Endothelial cell of umbilical vein (primary cell): ENCODE data around the gene PDCD2L. TPM values are rescaled to one million over a fixed set of nuclear protein-coding genes. Genes with fewer than 3 reads are reported as not detected.

Experiments
- BruUV-seq: library from RNA; stranded (reverse); fragments of 400-500 nt; replicated peaks from 2 replicates; lab custom pipeline; 2021; lab: Mats Ljungman, UMichigan
- CTCF ChIA-PET: fragments of 300-600, 350-600 bp; sonication (Branson Sonifier 250); formaldehyde crosslinking; loops from one replicate; lab custom pipeline; 2021; ENCODE audit warnings: antibody characterized with exemption, inconsistent platforms; lab: Charles Lee
- POLR2A ChIA-PET: fragments of 300-600, 350-600 bp; sonication (Branson Sonifier 250); formaldehyde crosslinking; loops from one replicate; lab custom pipeline; 2021; ENCODE audit warnings: antibody characterized with exemption, inconsistent platforms; lab: Charles Lee
- DNase-seq: peaks from one replicate; pipeline ENCODE4 v3.0.0-alpha.2; 2011; ENCODE audit warnings: low read depth, low spot score
- FAIRE-seq: peaks from 2 replicates; lab custom pipeline; 2011; peaks lifted over from hg19 to GRCh38; lab: Jason Lieb, UNC
- H2AFZ ChIP-seq: 2 replicates; pipeline ENCODE4 v1.6.0; 2012; ENCODE audit warnings: low read depth, low read length, control low read depth, inconsistent platforms
- H3K27ac ChIP-seq: 2 replicates; pipeline ENCODE4 v1.5.1; 2011; ENCODE audit warnings: low read depth, mild to moderate bottlenecking, control low read depth, low read length, moderate library complexity; ENCODE audit not compliant: insufficient read depth
- H3K27me3 ChIP-seq, 2 experiments: 2 replicates each; pipeline versions ENCODE4 v1.6.0 to v1.6.1; 2011; ENCODE audit warnings: low read length in 2 of 2, mixed read lengths in 1 of 2; ENCODE audit not compliant: control insufficient read depth in 2 of 2, insufficient read depth in 2 of 2
- H3K36me3 ChIP-seq, 2 experiments: 2 replicates in 1 of 2; 3 replicates in 1 of 2; pipeline ENCODE4 v1.5.1; 2011; ENCODE audit warnings: low read length in 2 of 2, mild to moderate bottlenecking in 1 of 2, moderate library complexity in 1 of 2; ENCODE audit not compliant: control insufficient read depth in 2 of 2, insufficient read depth in 2 of 2; ENCODE audit errors: extremely low read depth in 1 of 2
- H3K4me1 ChIP-seq: 3 replicates; pipeline ENCODE4 v1.5.1; 2011; ENCODE audit warnings: mild to moderate bottlenecking, low read length; ENCODE audit not compliant: control insufficient read depth, insufficient read depth; ENCODE audit errors: extremely low read depth
- H3K4me2 ChIP-seq: 2 replicates; pipeline ENCODE4 v1.6.1; 2011; ENCODE audit warnings: low read length, control low read depth, mixed read lengths; ENCODE audit not compliant: insufficient read depth
- H3K4me3 ChIP-seq, 3 experiments: fragments of 200-600 bp in 1 of 3; sonication (generic), shearing (Covaris generic) in 1 of 3; replicated peaks in 1 of 3; 2 replicates each; pipeline ENCODE4 v1.5.1; 2011 to 2016; ENCODE audit warnings: control low read depth in 3 of 3, low read length in 3 of 3, mild to moderate bottlenecking in 2 of 3, inconsistent platforms in 1 of 3, low read depth in 1 of 3, moderate library complexity in 1 of 3; ENCODE audit not compliant: insufficient read depth in 1 of 3
- H3K79me2 ChIP-seq: 2 replicates; pipeline ENCODE4 v1.6.0; 2012; ENCODE audit warnings: low read length, inconsistent platforms; ENCODE audit not compliant: control insufficient read depth, insufficient read depth
- H3K9ac ChIP-seq: replicated peaks from 2 replicates; pipeline ENCODE3; 2011; ENCODE audit warnings: low read length, control low read depth; ENCODE audit not compliant: insufficient read depth; ENCODE audit errors: extremely low read depth
- H3K9me1 ChIP-seq: replicated peaks from 3 replicates; pipeline ENCODE4 v1.6.0; 2011; ENCODE audit warnings: mild to moderate bottlenecking, low read length; ENCODE audit not compliant: control insufficient read depth, insufficient read depth; ENCODE audit errors: extremely low read depth
- H3K9me3 ChIP-seq: replicated peaks from 2 replicates; pipeline ENCODE4 v1.5.1; 2012; ENCODE audit warnings: low read length, inconsistent platforms; ENCODE audit not compliant: control insufficient read depth, insufficient read depth
- H4K20me1 ChIP-seq: replicated peaks from 2 replicates; pipeline ENCODE3; 2011; ENCODE audit warnings: mild to moderate bottlenecking, low read length; ENCODE audit not compliant: control insufficient read depth, insufficient read depth; ENCODE audit errors: extremely low read depth
- CTCF ChIP-seq, 2 donors: IDR thresholded peaks; 1 replicate in 1 of 2; 2 replicates in 1 of 2; pipeline ENCODE4 v1.5.1; 2011; ENCODE audit warnings: low read length in 2 of 2, mild to moderate bottlenecking in 2 of 2, moderate library complexity in 2 of 2, control low read depth in 1 of 2, inconsistent platforms in 1 of 2, low read depth in 1 of 2; ENCODE audit not compliant: insufficient read depth in 1 of 2; ENCODE audit errors: extremely low read depth in 1 of 2
- EZH2 ChIP-seq: IDR thresholded peaks from 2 replicates; pipeline ENCODE4 v1.6.1; 2012; ENCODE audit warnings: borderline replicate concordance, low read depth, mild to moderate bottlenecking, moderate library complexity, low read length, inconsistent platforms; ENCODE audit not compliant: severe bottlenecking
- FOS ChIP-seq: IDR thresholded peaks from 2 replicates; pipeline ENCODE4 v1.6.1; 2011; ENCODE audit warnings: mild to moderate bottlenecking, low read length, moderate library complexity, borderline replicate concordance; ENCODE audit not compliant: insufficient read depth
- GATA2 ChIP-seq: IDR thresholded peaks from 2 replicates; pipeline ENCODE4 v1.7.0; 2011; ENCODE audit warnings: low read depth, mild to moderate bottlenecking, moderate library complexity, mixed read lengths, low read length; ENCODE audit not compliant: insufficient read length, insufficient read depth
- JUN ChIP-seq: IDR thresholded peaks from 2 replicates; pipeline ENCODE4 v1.6.1; 2011; ENCODE audit warnings: borderline replicate concordance, low read depth; ENCODE audit not compliant: insufficient read length, insufficient read depth
- MAX ChIP-seq: IDR thresholded peaks from 2 replicates; pipeline ENCODE4 v1.6.1; 2011; ENCODE audit not compliant: insufficient read depth, insufficient read length
- MYC ChIP-seq: IDR thresholded peaks from one replicate; pipeline ENCODE4 v1.6.1; 2011; ENCODE audit warnings: mild to moderate bottlenecking, low read depth, low read length
- POLR2A ChIP-seq: IDR thresholded peaks from 2 replicates; pipeline ENCODE4 v1.6.1; 2012; ENCODE audit warnings: low read depth, mild to moderate bottlenecking, control low read depth, low read length
- POLR2AphosphoS5 ChIP-seq: IDR thresholded peaks from 2 replicates; pipeline ENCODE4 v1.6.1; 2012; ENCODE audit warnings: low read depth, mild to moderate bottlenecking, control low read depth, low read length, moderate library complexity; ENCODE audit not compliant: insufficient read depth
- dilution Hi-C: fragments of 300-500 bp; cut with MboI; formaldehyde crosslinking; loops from one replicate; pipeline ENCODE4 v1.15.0; 2019; ENCODE audit warnings: low sequenced_read_pairs; ENCODE audit not compliant: extremely low pct_ligation_motif_present
- intact Hi-C: fragments of 100-400 bp; cut with micrococcal nuclease; formaldehyde crosslinking; loops from one replicate; pipeline ENCODE4 v1.10.0; 2022
- polyA plus RNA-seq, 4 experiments: library from polyadenylated mRNA; depleted of rRNA in 3 of 4; stranded (reverse) in 3 of 4; unstranded in 1 of 4; fragments of >200 nt; gene quantifications; 2 replicates each; pipeline versions ENCODE4 v1.2.1 to v1.2.3, GENCODE V29; 2011 to 2012; ENCODE audit warnings: missing spikeins in 1 of 4
- total RNA-seq: library from RNA; stranded (reverse); gene quantifications from 2 replicates; pipeline ENCODE4 v1.2.3, GENCODE V29; 2021

PDCD2L gene
- total and polyA plus RNA-seq, 2 donors (not counting 3 experiments of a cell fraction or from before 2014, with no cell fraction given): 12.4 to 20.3 TPM

DNA sequence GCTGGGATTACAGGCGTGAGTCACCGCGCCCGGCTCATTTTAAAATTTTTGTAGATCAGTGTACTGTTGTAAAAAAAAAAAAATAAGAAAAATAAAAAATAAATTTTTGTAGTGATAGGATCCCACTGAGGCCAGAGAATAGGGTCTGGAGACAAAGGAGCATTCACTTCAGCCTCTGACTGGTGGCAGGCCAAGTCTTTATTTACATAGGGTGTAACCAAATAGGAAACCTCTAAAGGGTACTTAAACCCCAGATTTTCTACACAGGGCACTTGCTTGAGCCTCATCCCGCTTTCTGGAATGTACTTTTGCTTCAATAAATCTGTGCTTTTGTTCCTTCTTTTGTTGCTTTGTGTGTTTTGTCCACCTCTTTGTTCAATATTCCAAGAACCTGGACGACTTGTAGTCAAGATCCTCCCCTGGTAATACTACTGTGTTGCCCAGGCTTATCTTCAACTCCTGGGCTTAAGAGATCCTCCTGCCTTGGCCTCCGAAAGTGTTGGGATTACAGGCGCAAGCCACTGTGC is 2.1 kb upstream of the PDCD2L start:
- Histone ChIP-seq H3K4me3 (no peak overlapping the region), H3K27ac (no peak overlapping the region), H3K9ac (no peak overlapping the region), H3K9me1 (no peaks in the 10 kb centered on the region), H3K4me1 (peaks cover 7% of the 10 kb centered on the region), H3K79me2 (peaks cover 14% of the 10 kb centered on the region), H3K4me2 (no peak overlapping the region), H3K36me3 (peaks cover 9 to 11% of the 10 kb centered on the region in 2 experiments), H4K20me1 (no peaks in the 10 kb centered on the region), H3K9me3 (no peaks in the 10 kb centered on the region), H3K27me3 (no peaks in the 10 kb centered on the region), H2AFZ (no peak overlapping the region)
- dilution Hi-C loops (no loop called here), intact Hi-C loops (no loop called here)
- FAIRE-seq: no peak
- POLR2A ChIA-PET: no interaction called here
- DNase-seq: no peak
- BruUV-seq: no TSS peak
- CTCF ChIA-PET: no interaction called here
- TF ChIP-seq POLR2A (no peak), JUN (no peak), MYC (no peak), EZH2 (no peak), GATA2 (no peak), FOS (no peak), POLR2AphosphoS5 (no peak), CTCF (IDR thresholded peaks at IDR 0.05; ENCODE audit: extremely low read depth in 1 of 2, insufficient read depth in 1 of 2, low read depth in 1 of 2, low read length in 2 of 2) (no peak), MAX (no peak)
